GM23338 (cell line): ENCODE measurements around the gene TENM4.

Experiments used
- CREB1 ChIP-seq: fragments of 250-450 bp; sonication (Bioruptor Pico); IDR thresholded peaks from 2 replicates; pipeline ENCODE4 v1.5.0; 2020; ENCODE audit warnings: low read depth, mild to moderate bottlenecking, moderate library complexity
- CTCF ChIP-seq, 2 experiments: fragments of 200-600 bp in 1 of 2; sonication (generic) in 1 of 2; conservative IDR thresholded peaks; 2 replicates each; pipeline versions ENCODE4 v1.5.1 to v1.6.1; 2016 to 2017; ENCODE audit warnings: antibody characterized with exemption in 2 of 2, low read depth in 2 of 2, mild to moderate bottlenecking in 2 of 2, moderate library complexity in 1 of 2
- EZH2 ChIP-seq: fragments of 200-600 bp; sonication (generic); IDR thresholded peaks from one replicate; pipeline ENCODE4 v1.8.0; 2017; ENCODE audit warnings: antibody characterized with exemption, mild to moderate bottlenecking, low read depth; ENCODE audit not compliant: unreplicated experiment
- EZH2phosphoT487 ChIP-seq: fragments of 200-600 bp; sonication (generic); IDR thresholded peaks from one replicate; pipeline ENCODE4 v1.8.1; 2018; ENCODE audit warnings: antibody characterized with exemption; ENCODE audit not compliant: unreplicated experiment
- JUNB ChIP-seq: IDR thresholded peaks from one replicate; pipeline ENCODE4 v1.6.1; 2016; ENCODE audit warnings: antibody characterized with exemption; ENCODE audit not compliant: unreplicated experiment
- NANOG ChIP-seq: IDR thresholded peaks from 2 replicates; pipeline ENCODE4 v1.6.1; 2016; ENCODE audit warnings: antibody characterized with exemption, borderline replicate concordance
- POLR2AphosphoS5 ChIP-seq: IDR thresholded peaks from 2 replicates; pipeline ENCODE4 v1.6.1; 2016; ENCODE audit warnings: antibody characterized with exemption, low read depth
- REST ChIP-seq: IDR thresholded peaks from one replicate; pipeline ENCODE4 v1.6.1; 2018; ENCODE audit warnings: antibody characterized with exemption; ENCODE audit not compliant: unreplicated experiment
- STAT1 ChIP-seq: IDR thresholded peaks from one replicate; pipeline ENCODE4 v1.6.1; 2016; ENCODE audit warnings: antibody characterized with exemption; ENCODE audit not compliant: unreplicated experiment
- ZNF114 ChIP-seq: fragments of 250-450 bp; sonication (Bioruptor Pico); IDR thresholded peaks from 2 replicates; pipeline ENCODE4 v1.5.0; 2020; ENCODE audit warnings: mild to moderate bottlenecking, moderate library complexity
- ZNF331 ChIP-seq: fragments of 250-450 bp; sonication (Bioruptor Pico); IDR thresholded peaks from 2 replicates; pipeline ENCODE4 v1.5.0; 2020; ENCODE audit warnings: low read depth, mild to moderate bottlenecking, moderate library complexity
- ZNF462 ChIP-seq: fragments of 250-450 bp; sonication (Bioruptor Pico); IDR thresholded peaks from 2 replicates; pipeline ENCODE4 v1.5.0; 2020; ENCODE audit warnings: mild to moderate bottlenecking, moderate library complexity
- TF ChIP-seq, protein P1 (sequence below): IDR thresholded peaks from 2 replicates; pipeline ENCODE4 v1.6.1; 2016; ENCODE audit warnings: antibody characterized with exemption

- TF ChIP-seq CTCF (conservative IDR thresholded peaks at IDR 0.05; ENCODE audit: low read depth in 2 of 2), result no peak
- TF ChIP-seq EZH2phosphoT487, result no peak
- TF ChIP-seq POLR2AphosphoS5, result no peak
- no peak for TF ChIP-seq EZH2
- TF ChIP-seq REST, result no peak
- TF ChIP-seq ZNF114 (CRISPR knock-in tag), result no peak
- no peak for TF ChIP-seq NANOG
- no peak for TF ChIP-seq CREB1 (CRISPR knock-in tag)
- TF ChIP-seq JUNB, result no peak
- no peak for TF ChIP-seq ZNF462 (CRISPR knock-in tag)
- TF ChIP-seq STAT1, result no peak
- no peak for TF ChIP-seq ZNF331 (CRISPR knock-in tag)
- TF ChIP-seq, protein P1, sequence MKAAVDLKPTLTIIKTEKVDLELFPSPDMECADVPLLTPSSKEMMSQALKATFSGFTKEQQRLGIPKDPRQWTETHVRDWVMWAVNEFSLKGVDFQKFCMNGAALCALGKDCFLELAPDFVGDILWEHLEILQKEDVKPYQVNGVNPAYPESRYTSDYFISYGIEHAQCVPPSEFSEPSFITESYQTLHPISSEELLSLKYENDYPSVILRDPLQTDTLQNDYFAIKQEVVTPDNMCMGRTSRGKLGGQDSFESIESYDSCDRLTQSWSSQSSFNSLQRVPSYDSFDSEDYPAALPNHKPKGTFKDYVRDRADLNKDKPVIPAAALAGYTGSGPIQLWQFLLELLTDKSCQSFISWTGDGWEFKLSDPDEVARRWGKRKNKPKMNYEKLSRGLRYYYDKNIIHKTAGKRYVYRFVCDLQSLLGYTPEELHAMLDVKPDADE, result no peak
Observed at GRCh38 chr11:78730267-78730824, 710.5 kb downstream of the TENM4 start.
